ENCODE results near the gene PTPRG.

GRCh38 chr3:62088472-62089104, 527.2 kb downstream of the PTPRG start:
- TF ChIP-seq CTCF (IDR thresholded peaks at IDR 0.05) (no peak), POLR2A (IDR thresholded peaks at IDR 0.05; ENCODE audit: low read depth) (no peak)

Data from esophagus muscularis mucosa (tissue), 3 donors.